T-helper 9 cell (primary cell): Measurements from ENCODE around the gene NETO2.
"Not testable (repeated sequence)": the region's sequence is repeated elsewhere in the genome, so short reads cannot be mapped to it uniquely, and the experiment has no call there.

Experiments
- DNase-seq: peaks from one replicate; pipeline ENCODE4 v3.0.0-alpha.2; 2020

NETO2 gene

DNA sequence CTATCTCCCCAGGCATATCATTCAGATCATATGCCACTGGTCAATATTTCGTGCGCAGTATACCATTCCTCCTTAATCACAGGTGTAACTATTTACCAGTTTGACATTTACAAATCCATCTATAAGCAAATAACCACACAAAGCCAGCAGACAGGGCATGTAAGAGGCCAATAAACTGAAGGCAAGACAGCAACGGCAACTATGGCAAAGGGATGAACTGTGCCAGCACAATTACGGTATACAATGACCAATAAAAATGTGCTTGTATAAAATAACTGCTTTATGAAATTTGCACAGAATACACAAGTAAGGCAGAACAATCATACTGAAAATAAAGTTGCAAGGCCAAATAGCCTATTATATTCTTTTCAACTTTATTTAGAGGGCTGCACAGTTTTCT lies 9.2 kb downstream of the NETO2 start:
- DNase-seq = no peak

DNA sequence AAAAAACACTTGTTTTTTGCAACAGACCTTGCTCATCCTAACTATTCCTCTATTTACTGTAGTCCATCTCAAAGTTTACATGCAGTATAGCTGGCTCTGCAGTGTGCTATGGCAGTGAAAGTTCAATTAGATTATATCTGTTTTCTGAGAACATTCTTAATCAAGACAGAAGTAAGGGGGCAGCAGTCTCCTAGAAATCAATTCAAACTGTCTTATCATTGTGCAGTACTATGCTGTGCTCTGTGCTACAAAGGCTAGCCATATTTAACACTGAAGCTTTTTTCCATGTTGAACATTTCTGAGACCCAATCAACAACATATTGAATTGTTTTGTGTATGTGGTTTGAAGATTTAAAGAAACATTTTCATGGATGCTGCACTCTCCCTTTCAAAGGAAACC lies 11.4 kb downstream of the NETO2 start:
- no peak for DNase-seq

DNA sequence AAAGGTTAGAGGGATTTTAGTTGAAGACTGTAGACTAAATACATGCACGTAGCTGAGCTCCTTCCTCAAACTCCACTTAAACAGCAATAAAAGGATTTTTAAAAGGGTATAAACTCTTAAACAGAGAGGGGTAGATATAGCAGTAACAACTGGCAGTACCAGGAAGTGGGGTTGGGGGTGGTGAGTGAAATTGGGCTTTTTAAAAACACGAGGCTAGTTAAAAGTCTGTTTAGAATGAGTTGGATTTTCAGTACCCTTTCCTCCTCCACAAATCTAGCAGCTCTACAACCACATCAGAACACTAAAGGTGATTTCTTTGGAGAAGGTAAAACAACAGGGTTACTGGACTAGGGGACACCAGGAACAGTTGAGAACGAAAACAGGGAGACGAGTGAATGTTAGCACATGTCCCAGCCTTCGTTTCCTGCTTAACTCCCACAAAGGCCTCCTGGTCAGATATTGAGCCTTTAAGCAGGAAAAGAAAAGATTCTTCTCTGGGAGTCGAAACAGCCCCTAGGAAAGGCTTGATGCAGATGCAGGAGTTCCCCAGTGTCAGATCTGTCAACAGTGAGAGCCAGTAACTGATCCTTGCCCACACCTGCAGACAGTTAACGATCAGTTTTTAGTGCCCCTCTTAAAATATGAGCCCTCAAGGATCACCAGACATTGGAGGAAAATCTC lies 13.8 kb downstream of the NETO2 start:
- no peak for DNase-seq

DNA sequence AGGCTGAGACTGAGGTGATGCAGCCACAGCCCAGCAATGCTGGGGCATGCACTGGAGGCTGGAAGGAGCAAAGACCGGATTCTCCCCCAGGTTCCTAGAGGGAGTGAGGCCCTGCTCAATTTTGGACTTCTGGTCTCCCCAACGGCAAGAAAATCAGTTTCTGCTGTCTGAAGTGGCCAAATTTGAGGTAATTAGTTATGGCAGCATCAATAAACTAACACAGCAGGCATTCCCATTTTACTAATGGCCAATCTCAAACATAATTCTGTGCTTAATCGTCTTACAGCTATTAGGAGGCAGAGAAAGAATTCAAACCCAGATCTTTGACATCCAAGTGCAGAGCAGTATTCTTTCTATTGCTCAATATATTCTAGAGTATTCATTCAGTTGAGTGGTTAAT lies 16.2 kb downstream of the NETO2 start:
- DNase-seq = no peak

DNA sequence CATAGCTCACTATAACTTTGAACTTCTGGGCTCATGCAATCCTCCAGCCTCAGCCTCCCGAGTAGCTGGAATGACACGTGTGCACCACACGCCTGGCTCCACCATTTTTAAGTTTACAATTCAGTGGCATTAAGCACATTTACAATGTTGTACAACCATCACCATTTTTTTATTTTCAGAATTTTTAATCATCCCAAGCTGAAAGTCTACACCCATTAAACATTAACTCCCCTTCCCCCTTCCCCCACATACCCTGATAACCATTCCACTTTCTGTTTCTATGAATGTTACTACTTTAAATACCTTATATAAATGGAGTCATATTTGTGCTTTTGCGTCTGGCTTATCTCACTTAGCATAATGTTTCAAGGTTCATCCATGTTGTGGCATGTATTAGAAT lies 18.0 kb downstream of the NETO2 start:
- no peak for DNase-seq

DNA sequence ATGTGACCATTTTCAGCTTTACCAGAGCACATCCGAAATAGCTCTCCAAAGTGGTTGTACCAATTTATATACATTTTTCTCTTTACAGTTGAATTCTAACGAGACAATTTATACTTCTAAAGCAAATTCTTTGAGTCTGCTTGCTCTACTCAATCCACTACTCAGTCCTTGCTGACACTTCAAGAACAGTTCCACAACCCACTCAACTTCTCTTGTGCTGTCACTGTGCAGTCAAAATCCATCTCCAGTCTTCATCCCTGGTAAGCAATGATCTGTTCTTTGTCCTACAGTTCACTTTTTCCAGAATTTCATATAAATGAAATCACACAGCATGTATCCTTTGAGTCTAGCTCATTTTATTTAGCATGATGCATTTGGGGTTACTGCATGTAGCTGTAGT lies 30.6 kb downstream of the NETO2 start:
- no peak for DNase-seq

DNA sequence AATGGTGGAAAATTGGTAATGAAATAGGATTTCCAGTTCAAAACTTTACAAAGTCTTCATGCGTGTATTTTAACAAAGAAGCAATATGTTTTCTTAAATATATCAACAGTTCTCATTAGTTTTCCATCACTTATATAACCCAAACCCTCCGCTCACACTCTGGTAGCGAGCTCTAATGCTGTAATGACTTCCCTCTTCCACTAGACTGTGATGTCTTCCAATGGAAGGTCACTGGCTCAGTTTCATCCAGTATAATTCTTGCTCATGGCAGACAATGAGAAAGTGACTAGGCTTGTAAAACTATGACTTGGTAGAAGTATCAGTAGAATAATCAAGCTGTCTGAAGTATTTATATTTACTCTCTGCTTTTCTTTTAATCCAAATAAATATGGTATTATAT lies 32.8 kb downstream of the NETO2 start:
- DNase-seq = no peak

DNA sequence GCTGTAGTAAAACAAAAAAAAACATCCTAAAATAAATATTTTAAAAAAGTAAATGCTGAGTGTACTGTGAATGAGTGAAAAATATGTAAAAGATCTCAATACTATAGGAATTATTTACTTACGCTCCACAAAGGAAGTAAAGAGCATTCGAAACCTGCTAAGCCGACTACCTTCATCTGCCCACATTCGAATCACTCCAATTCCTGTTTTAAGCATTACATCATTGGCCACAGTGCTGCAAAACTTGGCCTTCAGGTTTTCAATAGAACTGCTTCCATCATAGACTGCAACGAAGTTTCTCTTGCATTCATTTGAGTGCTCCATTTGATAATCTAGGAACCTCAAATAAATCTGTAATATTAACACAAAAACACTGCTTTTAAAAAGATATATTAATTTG lies 34.4 kb downstream of the NETO2 start:
- DNase-seq = no peak

DNA sequence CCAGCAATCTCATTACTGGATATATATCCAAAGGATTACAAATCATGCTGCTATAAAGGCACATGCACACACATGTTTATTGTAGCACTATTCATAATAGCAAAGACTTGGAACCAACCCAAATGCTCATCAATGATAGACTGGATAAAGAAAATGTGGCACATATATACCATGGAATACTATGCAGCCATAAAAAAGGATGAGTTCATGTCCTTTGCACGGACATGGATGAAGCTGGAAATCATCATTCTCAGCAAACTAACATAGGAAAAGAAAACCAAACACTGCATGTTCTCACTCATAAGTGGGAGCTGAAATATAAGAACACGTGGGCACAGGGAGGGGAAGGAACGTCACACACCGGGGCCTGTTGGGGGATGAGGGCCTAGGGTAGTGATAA lies 40.8 kb downstream of the NETO2 start:
- not testable (repeated sequence) for DNase-seq

DNA sequence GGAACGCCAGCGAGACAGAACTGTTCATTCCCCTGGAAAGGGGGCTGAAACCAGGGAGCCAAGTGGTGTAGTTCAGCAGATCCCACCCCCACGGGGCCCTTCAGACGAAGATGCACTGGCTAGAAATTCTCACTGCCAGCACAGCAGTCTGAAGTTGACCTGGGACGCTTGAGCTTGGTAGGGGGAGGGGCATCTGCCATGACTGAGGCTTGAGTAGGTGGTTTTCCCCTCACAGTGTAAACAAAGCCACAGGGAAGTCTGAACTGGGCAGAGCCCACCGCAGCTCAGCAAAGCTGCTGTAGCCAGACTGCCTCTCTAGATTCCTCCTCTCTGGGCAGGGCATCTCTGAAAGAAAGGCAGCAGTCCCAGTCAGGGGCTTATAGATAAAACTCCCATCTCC lies 46.6 kb downstream of the NETO2 start:
- not testable (repeated sequence) for DNase-seq

DNA sequence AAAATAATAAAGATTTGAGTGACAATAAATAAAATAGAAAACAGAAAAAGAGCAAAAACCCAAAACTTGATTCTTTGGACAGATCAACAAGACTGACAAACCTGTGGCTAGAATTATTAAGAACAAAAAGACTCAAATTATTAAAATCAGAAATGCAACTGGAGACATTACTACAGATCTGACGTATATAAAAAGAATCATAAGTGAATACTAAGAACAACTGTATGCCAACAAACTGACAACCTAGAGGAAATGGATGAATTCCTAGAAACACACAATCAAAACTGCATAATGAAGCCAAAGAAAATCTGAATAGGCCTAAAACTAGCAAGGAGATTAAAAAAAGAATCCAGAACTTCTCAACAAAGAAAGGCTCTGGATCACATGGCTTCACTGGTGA lies 47.4 kb downstream of the NETO2 start:
- no peak for DNase-seq

DNA sequence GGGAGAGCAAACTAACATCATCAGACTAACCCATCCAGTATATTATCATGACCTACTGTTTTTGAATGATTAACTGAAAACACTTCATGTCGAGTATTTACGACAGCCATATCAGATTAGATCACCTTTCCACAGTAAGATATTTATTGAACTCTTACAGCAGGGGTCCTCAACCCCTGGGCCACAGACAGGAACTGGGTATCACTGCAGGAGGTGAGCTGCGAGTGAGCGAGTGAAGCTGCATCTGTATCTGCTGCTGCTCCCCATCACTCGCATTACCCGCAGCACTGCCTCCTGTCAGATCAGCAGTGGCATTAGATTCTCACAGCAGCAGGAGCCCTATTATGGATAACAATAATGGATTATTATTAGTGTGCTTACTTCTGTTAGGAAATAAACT lies 59.5 kb downstream of the NETO2 start:
- no peak for DNase-seq

DNA sequence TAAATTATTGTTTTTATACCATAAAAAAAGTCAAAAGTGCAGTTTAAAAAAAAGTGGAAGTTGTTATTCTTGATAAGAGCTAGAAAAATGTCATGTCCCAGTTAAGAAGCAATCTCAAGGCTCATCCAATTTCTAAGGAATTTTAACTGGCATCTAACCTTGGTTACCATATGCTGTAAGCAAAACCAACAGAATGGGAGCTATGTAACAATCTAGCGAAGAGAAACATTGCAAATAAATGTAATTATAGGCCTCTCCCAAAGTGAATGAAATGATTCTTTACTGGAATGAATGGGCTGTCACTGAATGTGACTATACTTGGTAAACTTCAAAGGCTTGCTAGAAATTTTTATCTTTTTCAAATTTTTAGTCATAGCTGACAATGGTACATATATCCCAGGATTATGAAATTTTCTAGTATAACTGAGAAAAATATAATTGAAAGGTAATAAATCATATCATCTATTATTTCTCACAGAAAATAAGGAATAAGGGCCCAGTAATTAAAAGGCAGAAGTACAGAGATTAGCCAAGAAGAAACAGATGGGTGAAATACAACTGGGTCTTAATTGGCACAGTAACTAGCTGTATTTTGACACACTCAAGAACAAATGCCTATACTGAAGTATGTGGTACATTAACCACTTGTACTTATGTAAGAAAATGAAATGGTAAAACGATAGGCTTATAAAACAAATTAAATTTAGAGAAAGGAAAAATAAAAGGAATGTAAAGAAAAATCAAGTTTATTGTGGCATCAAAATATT lies 61.5 kb downstream of the NETO2 start:
- no peak for DNase-seq

DNA sequence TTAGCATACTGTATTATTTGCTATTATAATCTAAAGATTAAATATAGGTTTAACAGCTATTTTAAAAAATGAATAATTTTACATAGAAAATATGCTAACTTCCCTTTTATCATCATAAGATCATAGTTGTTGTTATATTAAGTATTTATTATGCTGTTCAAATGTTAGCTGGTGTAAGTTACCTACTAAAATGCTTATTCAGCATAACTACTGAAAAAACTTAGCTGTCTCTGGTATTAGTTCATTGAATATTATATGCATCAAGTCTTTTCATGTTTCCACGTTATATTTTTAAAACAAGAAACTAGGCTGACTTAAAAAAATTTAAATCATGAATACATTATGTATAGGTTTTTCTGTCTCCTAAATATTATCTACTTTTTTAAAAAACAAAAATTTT lies 62.6 kb downstream of the NETO2 start:
- DNase-seq = no peak

DNA sequence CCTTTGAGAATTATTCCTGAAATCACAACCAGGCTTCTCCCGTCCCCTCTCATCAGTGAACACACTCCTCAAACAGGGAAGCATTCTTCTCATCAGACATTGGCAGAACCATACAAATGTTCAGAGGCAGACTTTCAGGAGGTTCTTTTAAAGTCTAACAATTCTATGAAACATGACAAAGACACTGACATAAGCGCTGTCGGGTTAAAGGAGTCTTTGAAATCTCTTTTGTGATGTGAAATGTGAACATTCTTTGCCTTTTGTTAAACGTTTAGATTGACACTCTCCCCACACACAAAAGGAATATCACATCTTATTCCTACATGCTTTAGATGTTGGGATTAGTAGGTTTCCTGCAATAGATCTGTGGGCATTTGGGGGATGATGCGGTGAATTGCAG lies 63.9 kb downstream of the NETO2 start:
- no peak for DNase-seq

DNA sequence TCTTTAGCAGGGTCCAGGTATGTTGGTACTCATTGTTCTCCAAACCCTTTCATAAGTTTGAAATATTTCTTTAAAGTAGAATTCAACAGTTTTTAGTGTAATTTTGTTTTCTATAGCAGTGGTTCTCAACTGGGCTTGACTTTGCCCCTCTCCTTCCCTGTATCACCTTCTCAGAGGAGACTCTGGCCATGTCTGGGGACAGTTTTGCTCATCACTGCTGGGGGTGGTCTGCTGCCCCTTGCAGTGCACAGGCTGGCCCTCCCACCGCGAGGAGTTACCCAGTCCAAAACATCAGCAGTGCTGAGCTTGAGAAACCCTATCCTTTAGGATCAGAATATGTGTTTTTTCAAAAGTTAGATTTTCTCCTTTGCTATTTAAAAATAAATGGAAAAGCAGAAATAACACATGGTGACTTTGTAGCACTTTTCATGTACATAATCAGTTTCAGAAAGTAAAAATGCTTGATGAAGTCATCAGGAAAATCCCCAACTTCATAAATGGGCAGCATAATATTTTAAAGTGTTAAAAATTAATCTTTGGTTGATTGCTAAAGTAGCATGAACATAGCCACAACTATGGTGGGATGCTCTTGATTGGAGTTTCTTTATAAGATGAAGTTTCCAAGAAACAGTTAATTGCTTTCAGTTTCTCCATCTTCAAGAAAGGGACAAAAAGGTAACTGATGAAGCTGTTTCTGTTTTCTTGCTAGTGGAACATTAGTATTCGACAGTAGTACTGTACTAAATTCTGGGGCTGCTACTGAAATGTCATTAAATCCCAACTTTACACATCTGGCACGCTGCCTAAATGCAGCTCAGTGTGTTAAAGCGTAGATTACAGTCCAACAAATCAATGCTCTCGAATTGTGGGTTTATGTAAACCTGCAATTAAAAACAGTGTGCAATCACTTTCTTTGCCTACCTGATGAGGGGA lies 70.3 kb downstream of the NETO2 start:
- no peak for DNase-seq

DNA sequence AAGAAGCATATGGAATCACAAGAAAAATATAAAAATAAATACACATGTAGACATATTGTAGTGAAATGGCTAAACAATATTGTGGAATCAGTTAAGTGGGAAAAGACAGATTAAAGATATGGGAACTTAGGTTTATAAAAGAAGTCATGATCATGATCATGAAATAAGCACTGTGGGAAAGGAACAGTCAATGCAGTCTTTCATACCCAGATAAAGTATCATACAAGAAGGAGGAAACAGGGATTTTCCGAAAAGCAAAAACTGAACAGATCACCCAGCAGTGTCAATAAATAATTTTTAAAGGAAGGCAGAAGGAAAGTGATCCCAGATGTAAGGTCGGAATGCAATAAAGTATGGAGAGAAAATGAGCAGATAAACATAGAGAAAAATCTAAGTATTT lies 71.6 kb downstream of the NETO2 start:
- DNase-seq = no peak

DNA sequence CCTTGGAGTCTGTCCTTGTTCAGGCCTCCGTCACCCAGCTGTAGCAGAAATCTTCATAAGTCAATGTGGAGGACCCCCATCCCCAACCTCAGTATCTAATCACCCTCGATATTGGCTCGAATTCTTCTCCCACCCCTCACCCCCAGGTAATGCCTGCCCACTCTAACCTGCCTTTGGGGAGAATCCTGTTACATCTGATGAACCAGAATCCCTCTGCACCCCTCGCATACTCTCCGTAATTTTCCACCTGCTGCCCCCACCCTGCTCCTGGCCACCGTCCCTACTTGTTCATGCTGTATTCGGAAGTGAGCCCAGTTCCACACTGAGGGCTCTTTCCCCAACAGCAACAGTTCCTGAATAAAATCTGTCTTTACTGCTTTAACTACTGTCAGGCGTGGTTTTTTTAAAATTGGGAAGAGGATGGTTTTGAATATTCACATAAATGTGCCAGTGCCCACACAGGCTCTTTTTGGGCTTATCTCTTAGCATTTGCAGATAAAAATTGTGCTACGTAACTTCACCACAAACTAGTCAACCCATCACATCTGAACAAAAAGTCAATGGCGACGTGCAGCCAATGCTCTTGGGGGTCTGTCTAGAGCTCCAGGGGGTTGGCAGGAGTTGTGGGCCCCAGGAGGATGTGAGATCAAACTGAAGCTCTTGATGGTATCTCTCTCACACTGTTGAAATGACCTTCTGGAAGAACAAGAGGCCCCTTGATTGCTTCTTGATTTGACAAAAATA lies 73.7 kb downstream of the NETO2 start:
- no peak for DNase-seq

DNA sequence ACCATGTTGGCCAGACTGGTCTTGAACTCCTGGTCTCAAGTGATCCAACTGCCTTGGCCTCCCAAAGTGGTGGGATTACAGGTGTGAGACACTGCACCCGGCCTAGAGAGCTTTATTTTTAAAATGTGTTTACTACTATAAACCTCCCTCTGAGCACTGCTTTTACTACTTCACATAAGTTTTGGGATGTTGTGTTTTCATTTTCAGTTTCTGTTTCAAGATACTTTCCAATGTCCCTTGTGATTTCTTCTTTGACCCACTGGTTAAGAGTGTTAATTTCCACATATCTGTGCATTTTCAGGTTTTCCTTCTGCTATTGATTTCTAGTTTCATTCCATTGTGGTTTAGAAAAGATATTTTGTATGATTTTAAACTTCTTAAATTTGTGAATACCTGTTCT lies 74.4 kb downstream of the NETO2 start:
- DNase-seq = no peak

DNA sequence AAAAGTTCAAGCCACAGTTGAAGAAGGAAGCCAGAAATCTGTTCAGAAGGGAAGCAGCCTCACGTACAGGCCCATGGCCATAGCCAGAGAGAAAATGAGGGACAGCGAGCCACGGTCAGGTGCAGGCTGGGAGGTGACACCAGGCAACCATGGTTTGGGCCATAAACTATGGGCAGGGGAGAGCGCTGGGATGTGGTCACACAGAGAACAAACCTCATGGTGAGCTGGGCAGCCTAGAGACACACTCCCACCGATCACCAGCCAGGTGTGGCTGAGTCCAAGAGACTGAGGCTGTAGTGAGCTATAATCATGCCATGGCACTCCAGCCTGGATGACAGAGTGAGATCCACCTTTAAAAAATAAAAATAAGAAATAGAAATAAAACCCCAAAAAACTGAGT lies 76.5 kb downstream of the NETO2 start:
- DNase-seq = no peak

DNA sequence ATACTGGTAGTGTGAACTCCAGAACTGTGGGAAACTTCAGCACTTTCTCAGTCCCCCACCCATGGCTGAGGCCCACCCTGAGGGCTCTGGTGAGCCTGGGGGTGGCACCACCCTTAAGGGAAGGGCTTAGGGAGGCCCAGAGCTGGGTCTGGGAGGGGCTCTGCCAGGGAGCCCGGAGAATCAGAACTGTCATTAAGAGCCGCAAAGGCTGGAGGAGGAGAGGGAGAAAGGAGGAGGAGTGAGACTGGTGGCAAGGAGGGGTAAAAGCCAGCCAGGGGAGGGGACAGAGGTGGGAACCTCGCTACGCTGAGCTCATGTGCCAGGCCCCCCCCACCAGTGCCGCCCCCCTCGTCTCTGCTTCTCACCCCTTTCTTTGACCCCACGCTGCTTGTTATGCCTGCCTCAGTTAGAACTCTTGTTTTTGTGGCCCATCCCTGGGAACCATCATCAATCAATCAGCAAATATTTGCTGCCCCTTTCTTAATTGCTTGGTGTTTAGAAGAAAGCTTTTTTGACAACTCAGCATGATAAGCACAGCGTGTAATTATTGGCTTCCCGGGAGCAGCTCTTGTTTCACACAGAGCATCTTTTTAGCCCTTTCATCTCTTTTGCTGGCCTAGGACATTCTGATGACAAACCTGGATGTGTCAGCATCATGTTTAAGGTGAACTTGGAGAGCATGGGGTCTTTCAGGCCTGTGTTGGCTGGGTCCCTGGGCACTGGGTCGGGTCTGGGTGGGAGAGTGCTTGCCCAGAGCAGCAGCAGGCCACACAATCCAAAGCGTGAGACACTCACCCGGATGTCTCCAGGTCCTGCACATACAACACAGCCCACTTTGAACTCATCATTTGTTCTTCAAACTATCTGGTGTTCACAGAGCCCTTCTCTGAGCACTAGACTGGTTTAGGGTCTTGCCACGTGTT lies 77.7 kb downstream of the NETO2 start:
- no peak for DNase-seq

DNA sequence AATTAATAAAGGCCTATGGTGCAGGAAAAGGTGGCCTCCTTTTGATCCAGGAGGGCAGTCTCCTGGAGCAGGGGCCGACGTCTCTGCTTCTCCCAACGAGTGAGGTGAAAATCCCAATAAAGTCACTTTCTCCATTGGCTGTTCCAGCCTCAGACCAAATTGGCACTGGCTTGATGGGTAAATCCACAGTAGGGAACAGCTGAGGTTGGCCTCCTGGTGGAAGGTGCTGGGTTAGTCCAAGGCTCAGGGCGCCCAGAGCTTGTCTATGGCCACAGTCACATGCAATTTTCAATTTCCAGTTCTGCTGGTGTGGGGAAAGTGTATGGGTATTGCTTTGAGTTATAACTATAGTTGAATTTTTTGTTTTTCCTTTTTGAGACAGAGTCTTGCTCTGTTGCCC lies 79.0 kb downstream of the NETO2 start:
- DNase-seq = no peak
